Activated CD4-positive, alpha-beta T cell treated with anti-CD3 and anti-CD28 coated beads, Interleukin-2, amount 10 ng/mL, durations not matched to agents 7 days and 5 days (primary cell): ENCODE data around the gene TPRX2. TPM values are rescaled to one million over a fixed set of nuclear protein-coding genes. Genes with fewer than 3 reads are reported as not detected.
"Not testable (repeated sequence)": the region's sequence is repeated elsewhere in the genome, so short reads cannot be mapped to it uniquely, and the experiment has no call there.

ENCODE experiments used
- CTCF ChIA-PET: fragments of 350-600 bp; sonication (Branson Sonifier 250); formaldehyde crosslinking; loops from one replicate; lab custom pipeline; 2021; ENCODE audit warnings: antibody characterized with exemption; lab: Charles Lee
- POLR2A ChIA-PET: fragments of 350-600 bp; sonication (Branson Sonifier 250); formaldehyde crosslinking; loops from one replicate; lab custom pipeline; 2021; ENCODE audit warnings: antibody characterized with exemption; lab: Charles Lee
- DNase-seq: peaks from one replicate; pipeline ENCODE4 v3.0.0-alpha.2; 2020
- H3K27ac Mint-ChIP-seq: one replicate; pipeline ENCODE4 v1.8.0; 2021; ENCODE audit warnings: mild to moderate bottlenecking, moderate library complexity, mixed read lengths
- H3K27me3 Mint-ChIP-seq: one replicate; pipeline ENCODE4 v1.8.0; 2021; ENCODE audit warnings: mixed read lengths
- H3K36me3 Mint-ChIP-seq: one replicate; pipeline ENCODE4 v1.8.0; 2021; ENCODE audit warnings: low read depth, mixed read lengths
- H3K4me1 Mint-ChIP-seq: one replicate; pipeline ENCODE4 v1.8.0; 2021; ENCODE audit warnings: mixed read lengths
- H3K4me3 Mint-ChIP-seq: one replicate; pipeline ENCODE4 v1.8.0; 2021; ENCODE audit warnings: mild to moderate bottlenecking, moderate library complexity, mixed read lengths
- H3K9me3 Mint-ChIP-seq: one replicate; pipeline ENCODE4 v1.8.0; 2021; ENCODE audit warnings: mixed read lengths
- total RNA-seq, 2 experiments: library from RNA; stranded (reverse); gene quantifications; one replicate each; pipeline ENCODE4 v1.2.3, GENCODE V29; 2021

The TPRX2 gene
- total RNA-seq, 2 experiments from 2014 or later, result not detected

- H3K9me3 Mint-ChIP-seq, POLR2A ChIA-PET, H3K27me3 Mint-ChIP-seq, H3K27ac Mint-ChIP-seq, DNase-seq, H3K36me3 Mint-ChIP-seq, H3K4me1 Mint-ChIP-seq, CTCF ChIA-PET, H3K4me3 Mint-ChIP-seq: not testable (repeated sequence)
Measured at GRCh38 chr19:47879385-47879784, 20.4 kb downstream of the TPRX2 start.

- Mint-ChIP-seq H3K4me1 (no peaks in the 10 kb centered on the region), H3K27me3 (peaks cover 15% of the 10 kb centered on the region), H3K27ac (no peak overlapping the region), H3K36me3 (no peaks in the 10 kb centered on the region), H3K4me3 (no peak overlapping the region), H3K9me3 (no peaks in the 10 kb centered on the region)
- ChIA-PET CTCF (no interaction called here), POLR2A (no interaction called here)
- DNase-seq, result no peak
Measured at GRCh38 chr19:47881757-47882156, 22.7 kb downstream of the TPRX2 start.

GRCh38 chr19:47882890-47883289 is 23.9 kb downstream of the TPRX2 start:
- CTCF ChIA-PET, result interaction anchor here (0.6 kb wide), 1 partner anchor 1553 kb away, joined by 3 read pairs; no protein-coding TSS in a partner anchor
- Mint-ChIP-seq H3K27ac (no peak overlapping the region), H3K4me1 (no peaks in the 10 kb centered on the region), H3K27me3 (peaks cover 15% of the 10 kb centered on the region), H3K9me3 (no peaks in the 10 kb centered on the region), H3K36me3 (no peaks in the 10 kb centered on the region), H3K4me3 (no peak overlapping the region)
- no peak for DNase-seq
- POLR2A ChIA-PET, result no interaction called here

GRCh38 chr19:47885067-47885463 is 26.0 kb downstream of the TPRX2 start:
- ChIA-PET CTCF (no interaction called here), POLR2A (no interaction called here)
- H3K4me3 Mint-ChIP-seq, result no peak overlapping the region
- peaks cover 15% of the 10 kb centered on the region for H3K27me3 Mint-ChIP-seq
- H3K36me3 Mint-ChIP-seq, result no peaks in the 10 kb centered on the region
- H3K9me3 Mint-ChIP-seq, result no peaks in the 10 kb centered on the region
- no peak for DNase-seq
- no peak overlapping the region for H3K27ac Mint-ChIP-seq
- H3K4me1 Mint-ChIP-seq, result no peaks in the 10 kb centered on the region

- POLR2A ChIA-PET, result no interaction called here
- Mint-ChIP-seq H3K4me3 (no peak within 1 kb of the TSS), H3K36me3 (no peaks in the 10 kb centered on the region), H3K9me3 (no peaks in the 10 kb centered on the region), H3K27ac (no peak within 1 kb of the TSS), H3K27me3 (peaks cover 15% of the 10 kb centered on the region), H3K4me1 (no peaks in the 10 kb centered on the region)
- CTCF ChIA-PET, result no interaction called here
- no peak for DNase-seq
Measured at GRCh38 chr19:47886010-47886559, 27.1 kb downstream of the TPRX2 start, which contains the start of gene SULT2A1. Gene SULT2A1 (minus strand): TSS chr19:47886315. CDS start chr19:47886257, 58 bp downstream.

- ChIA-PET CTCF (no interaction called here), POLR2A (no interaction called here)
- H3K27me3 Mint-ChIP-seq, result peaks cover 3% of the 10 kb centered on the region
- H3K27ac Mint-ChIP-seq, result no peak overlapping the region
- H3K9me3 Mint-ChIP-seq, result no peaks in the 10 kb centered on the region
- no peaks in the 10 kb centered on the region for H3K4me1 Mint-ChIP-seq
- no peak overlapping the region for H3K4me3 Mint-ChIP-seq
- no peak for DNase-seq
- no peaks in the 10 kb centered on the region for H3K36me3 Mint-ChIP-seq
Measured at GRCh38 chr19:47890865-47891621, 32.0 kb downstream of the TPRX2 start.

GRCh38 chr19:47891622-47891922 is 32.5 kb downstream of the TPRX2 start:
- H3K4me3 Mint-ChIP-seq, result no peak overlapping the region
- H3K27ac Mint-ChIP-seq, result no peak overlapping the region
- H3K9me3 Mint-ChIP-seq, result peaks cover 2% of the 10 kb centered on the region
- ChIA-PET CTCF (no interaction called here), POLR2A (no interaction called here)
- DNase-seq, result no peak
- no peaks in the 10 kb centered on the region for H3K36me3 Mint-ChIP-seq
- no peaks in the 10 kb centered on the region for H3K4me1 Mint-ChIP-seq
- H3K27me3 Mint-ChIP-seq, result no peaks in the 10 kb centered on the region

GRCh38 chr19:47891923-47892666 is 33.1 kb downstream of the TPRX2 start:
- Mint-ChIP-seq H3K27ac (no peak overlapping the region), H3K4me1 (no peaks in the 10 kb centered on the region), H3K4me3 (no peak overlapping the region), H3K27me3 (no peaks in the 10 kb centered on the region), H3K36me3 (no peaks in the 10 kb centered on the region), H3K9me3 (peaks cover 2% of the 10 kb centered on the region)
- ChIA-PET CTCF (no interaction called here), POLR2A (no interaction called here)
- DNase-seq, result no peak

- DNase-seq, result no peak
- ChIA-PET POLR2A (no interaction called here), CTCF (no interaction called here)
- Mint-ChIP-seq H3K36me3 (no peaks in the 10 kb centered on the region), H3K4me1 (no peaks in the 10 kb centered on the region), H3K27me3 (peaks cover 4% of the 10 kb centered on the region), H3K27ac (no peak overlapping the region), H3K9me3 (peaks cover 2% of the 10 kb centered on the region), H3K4me3 (no peak overlapping the region)
Measured at GRCh38 chr19:47895165-47895782, 36.2 kb downstream of the TPRX2 start.

GRCh38 chr19:47896019-47896418 is 37.0 kb downstream of the TPRX2 start:
- CTCF ChIA-PET, result no interaction called here

GRCh38 chr19:47896773-47897172 is 37.7 kb downstream of the TPRX2 start:
- H3K4me1 Mint-ChIP-seq, result no peaks in the 10 kb centered on the region
- no peak overlapping the region for H3K27ac Mint-ChIP-seq
- no peak for DNase-seq
- ChIA-PET CTCF (no interaction called here), POLR2A (no interaction called here)
- peaks cover 2% of the 10 kb centered on the region for H3K9me3 Mint-ChIP-seq
- peaks cover 6% of the 10 kb centered on the region for H3K27me3 Mint-ChIP-seq
- H3K36me3 Mint-ChIP-seq, result no peaks in the 10 kb centered on the region
- no peak overlapping the region for H3K4me3 Mint-ChIP-seq

More at GRCh38 chr19:47896019-47896418, 37.0 kb downstream of the TPRX2 start:
- no peak overlapping the region for H3K27ac Mint-ChIP-seq
- peaks cover 2% of the 10 kb centered on the region for H3K9me3 Mint-ChIP-seq
- no peak overlapping the region for H3K4me3 Mint-ChIP-seq
- POLR2A ChIA-PET, result no interaction called here
- peaks cover 4% of the 10 kb centered on the region for H3K27me3 Mint-ChIP-seq
- H3K4me1 Mint-ChIP-seq, result no peaks in the 10 kb centered on the region
- DNase-seq, result no peak
- H3K36me3 Mint-ChIP-seq, result no peaks in the 10 kb centered on the region

- Mint-ChIP-seq H3K27me3 (peaks cover 11% of the 10 kb centered on the region), H3K9me3 (peaks cover 2% of the 10 kb centered on the region), H3K4me1 (no peaks in the 10 kb centered on the region), H3K4me3 (no peak overlapping the region), H3K36me3 (no peaks in the 10 kb centered on the region), H3K27ac (no peak overlapping the region)
- ChIA-PET CTCF (no interaction called here), POLR2A (no interaction called here)
- no peak for DNase-seq
Measured at GRCh38 chr19:47897861-47898260, 38.8 kb downstream of the TPRX2 start.

GRCh38 chr19:47899335-47899734 is 40.3 kb downstream of the TPRX2 start:
- Mint-ChIP-seq H3K36me3 (no peaks in the 10 kb centered on the region), H3K4me1 (no peaks in the 10 kb centered on the region), H3K27me3 (peaks cover 11% of the 10 kb centered on the region), H3K4me3 (no peak overlapping the region), H3K27ac (no peak overlapping the region), H3K9me3 (peaks cover 2% of the 10 kb centered on the region)
- no peak for DNase-seq
- ChIA-PET POLR2A (no interaction called here), CTCF (interaction anchor here (0.5 kb wide), 1 partner anchor 1040 kb away, joined by 4 read pairs; no protein-coding TSS in a partner anchor)
